ENCODE data around the gene CCNJ.

DNA sequence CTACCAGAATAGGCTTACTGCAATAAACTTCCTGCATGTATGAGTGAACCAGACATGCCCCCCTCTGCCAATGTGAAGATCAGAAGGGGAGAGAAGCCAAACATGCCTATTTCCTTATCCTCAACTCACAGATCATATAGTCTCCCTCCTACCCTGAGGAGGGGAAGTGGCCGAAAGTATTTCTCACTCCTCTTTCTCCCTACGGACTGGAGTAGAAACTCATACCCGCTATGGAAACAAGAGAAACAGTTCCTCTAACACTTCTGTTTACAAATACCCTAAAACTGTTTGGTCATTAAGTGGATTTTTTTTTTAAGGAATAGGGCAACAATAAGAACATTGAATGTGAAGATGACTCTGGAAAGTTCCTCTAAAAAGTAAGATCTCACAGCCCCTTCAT, 31.4 kb downstream of the CCNJ start:
- TF ChIP-seq, protein P1, sequence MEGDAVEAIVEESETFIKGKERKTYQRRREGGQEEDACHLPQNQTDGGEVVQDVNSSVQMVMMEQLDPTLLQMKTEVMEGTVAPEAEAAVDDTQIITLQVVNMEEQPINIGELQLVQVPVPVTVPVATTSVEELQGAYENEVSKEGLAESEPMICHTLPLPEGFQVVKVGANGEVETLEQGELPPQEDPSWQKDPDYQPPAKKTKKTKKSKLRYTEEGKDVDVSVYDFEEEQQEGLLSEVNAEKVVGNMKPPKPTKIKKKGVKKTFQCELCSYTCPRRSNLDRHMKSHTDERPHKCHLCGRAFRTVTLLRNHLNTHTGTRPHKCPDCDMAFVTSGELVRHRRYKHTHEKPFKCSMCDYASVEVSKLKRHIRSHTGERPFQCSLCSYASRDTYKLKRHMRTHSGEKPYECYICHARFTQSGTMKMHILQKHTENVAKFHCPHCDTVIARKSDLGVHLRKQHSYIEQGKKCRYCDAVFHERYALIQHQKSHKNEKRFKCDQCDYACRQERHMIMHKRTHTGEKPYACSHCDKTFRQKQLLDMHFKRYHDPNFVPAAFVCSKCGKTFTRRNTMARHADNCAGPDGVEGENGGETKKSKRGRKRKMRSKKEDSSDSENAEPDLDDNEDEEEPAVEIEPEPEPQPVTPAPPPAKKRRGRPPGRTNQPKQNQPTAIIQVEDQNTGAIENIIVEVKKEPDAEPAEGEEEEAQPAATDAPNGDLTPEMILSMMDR (IDR thresholded peaks at IDR 0.05; ENCODE audit: poor library complexity): no peak
- TF ChIP-seq EZH2 (IDR thresholded peaks at IDR 0.05; ENCODE audit: borderline replicate concordance): no peak
